C4-2B (cell line): Measurements from ENCODE around the gene SLC6A17.
A peak's percentile ranks its signal among the peaks of the same experiment; 100 is the strongest.

Experiments
- H3K27ac ChIP-seq: fragments of 450-650 bp; 2 replicates; pipeline ENCODE4 v1.5.1; 2017
- ZFX ChIP-seq: fragments of 450-650 bp; IDR thresholded peaks from 2 replicates; pipeline ENCODE4 v1.6.1; 2017
- TF ChIP-seq, protein P1 (sequence below): fragments of 450-650 bp; conservative IDR thresholded peaks from 2 replicates; pipeline ENCODE4 v1.5.1; 2017; ENCODE audit warnings: mild to moderate bottlenecking

The SLC6A17 gene

GRCh38 chr1:110135666-110136065 is 14.6 kb upstream of the SLC6A17 start:
- H3K27ac ChIP-seq, result no peak overlapping the region
- no peak for TF ChIP-seq ZFX
- TF ChIP-seq, protein P1, sequence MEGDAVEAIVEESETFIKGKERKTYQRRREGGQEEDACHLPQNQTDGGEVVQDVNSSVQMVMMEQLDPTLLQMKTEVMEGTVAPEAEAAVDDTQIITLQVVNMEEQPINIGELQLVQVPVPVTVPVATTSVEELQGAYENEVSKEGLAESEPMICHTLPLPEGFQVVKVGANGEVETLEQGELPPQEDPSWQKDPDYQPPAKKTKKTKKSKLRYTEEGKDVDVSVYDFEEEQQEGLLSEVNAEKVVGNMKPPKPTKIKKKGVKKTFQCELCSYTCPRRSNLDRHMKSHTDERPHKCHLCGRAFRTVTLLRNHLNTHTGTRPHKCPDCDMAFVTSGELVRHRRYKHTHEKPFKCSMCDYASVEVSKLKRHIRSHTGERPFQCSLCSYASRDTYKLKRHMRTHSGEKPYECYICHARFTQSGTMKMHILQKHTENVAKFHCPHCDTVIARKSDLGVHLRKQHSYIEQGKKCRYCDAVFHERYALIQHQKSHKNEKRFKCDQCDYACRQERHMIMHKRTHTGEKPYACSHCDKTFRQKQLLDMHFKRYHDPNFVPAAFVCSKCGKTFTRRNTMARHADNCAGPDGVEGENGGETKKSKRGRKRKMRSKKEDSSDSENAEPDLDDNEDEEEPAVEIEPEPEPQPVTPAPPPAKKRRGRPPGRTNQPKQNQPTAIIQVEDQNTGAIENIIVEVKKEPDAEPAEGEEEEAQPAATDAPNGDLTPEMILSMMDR, result no peak

- H3K27ac ChIP-seq, result no peak overlapping the region
- TF ChIP-seq, protein P1, result no peak
- TF ChIP-seq ZFX, result no peak
Observed at GRCh38 chr1:110136911-110137310, 13.4 kb upstream of the SLC6A17 start.

GRCh38 chr1:110138956-110139355 is 11.3 kb upstream of the SLC6A17 start:
- TF ChIP-seq ZFX, result no peak
- TF ChIP-seq, protein P1, result no peak
- H3K27ac ChIP-seq, result no peak overlapping the region

- no peak overlapping the region for H3K27ac ChIP-seq
- TF ChIP-seq ZFX, result no peak
- TF ChIP-seq, protein P1, result no peak
Observed at GRCh38 chr1:110144366-110144765, 5.9 kb upstream of the SLC6A17 start.

- H3K27ac ChIP-seq, result no peak overlapping the region
- TF ChIP-seq ZFX, result no peak
- TF ChIP-seq, protein P1, result peak; percentile 67
Observed at GRCh38 chr1:110148961-110149360, 1.3 kb upstream of the SLC6A17 start.

- TF ChIP-seq ZFX, result no peak
- TF ChIP-seq, protein P1, result no peak
- no peak overlapping the region for H3K27ac ChIP-seq
Observed at GRCh38 chr1:110151175-110151669, 928 bp downstream of the SLC6A17 start.

GRCh38 chr1:110152133-110152785 is 2.0 kb downstream of the SLC6A17 start:
- no peak overlapping the region for H3K27ac ChIP-seq
- TF ChIP-seq ZFX, result no peak
- TF ChIP-seq, protein P1, result no peak
